ENCODE measurements around the gene ARL5C.

GRCh38 chr17:39213852-39214251 lies 47.9 kb upstream of the ARL5C start:
- TF ChIP-seq POLR2A (IDR thresholded peaks at IDR 0.05; ENCODE audit: low read depth, low read length) (no peak), TAF1 (IDR thresholded peaks at IDR 0.05; ENCODE audit: borderline replicate concordance, low read depth, low read length) (no peak)

All from GM12892 (cell line).